ENCODE data around the gene VSIG4.
A peak's percentile ranks its signal among the peaks of the same experiment; 100 is the strongest.

The VSIG4 gene

GRCh38 chrX:66007851-66008250, 32.0 kb downstream of the VSIG4 start:
- H3K36me3 Mint-ChIP-seq (ENCODE audit: low read depth), result peaks cover 4% of the 10 kb centered on the region
- H3K27me3 Mint-ChIP-seq (ENCODE audit: low read depth), result no peaks in the 10 kb centered on the region
- no peak overlapping the region for H3K27ac Mint-ChIP-seq
- no peak overlapping the region for H3K4me3 Mint-ChIP-seq
- H3K9me3 Mint-ChIP-seq, result no peaks in the 10 kb centered on the region
- H3K4me1 Mint-ChIP-seq (ENCODE audit: low read depth), result peaks cover 52% of the 10 kb centered on the region

GRCh38 chrX:66005830-66006449, 33.9 kb downstream of the VSIG4 start:
- Mint-ChIP-seq H3K9me3 (no peaks in the 10 kb centered on the region), H3K4me3 (peak overlapping the region; percentile 56), H3K27me3 (ENCODE audit: low read depth) (no peaks in the 10 kb centered on the region), H3K36me3 (ENCODE audit: low read depth) (peaks cover 8% of the 10 kb centered on the region), H3K27ac (peak overlapping the region; percentile 82), H3K4me1 (ENCODE audit: low read depth) (peaks cover 47% of the 10 kb centered on the region)

GRCh38 chrX:66004928-66005829, 34.7 kb downstream of the VSIG4 start:
- peak overlapping the region; percentile 56 for H3K4me3 Mint-ChIP-seq
- H3K4me1 Mint-ChIP-seq (ENCODE audit: low read depth), result peaks cover 43% of the 10 kb centered on the region

GRCh38 chrX:66002824-66003680, 36.8 kb downstream of the VSIG4 start:
- H3K9me3 Mint-ChIP-seq, result no peaks in the 10 kb centered on the region
- no peak overlapping the region for H3K27ac Mint-ChIP-seq
- no peaks in the 10 kb centered on the region for H3K27me3 Mint-ChIP-seq (ENCODE audit: low read depth)
- H3K4me1 Mint-ChIP-seq (ENCODE audit: low read depth), result peaks cover 53% of the 10 kb centered on the region
- H3K36me3 Mint-ChIP-seq (ENCODE audit: low read depth), result peaks cover 8% of the 10 kb centered on the region
- no peak overlapping the region for H3K4me3 Mint-ChIP-seq

More at GRCh38 chrX:66004928-66005829, 34.7 kb downstream of the VSIG4 start:
- Mint-ChIP-seq H3K27me3 (ENCODE audit: low read depth) (no peaks in the 10 kb centered on the region), H3K9me3 (no peaks in the 10 kb centered on the region), H3K36me3 (ENCODE audit: low read depth) (peaks cover 9% of the 10 kb centered on the region), H3K27ac (peak overlapping the region; percentile 82)

GRCh38 chrX:66001596-66001995, 38.3 kb downstream of the VSIG4 start:
- H3K27me3 Mint-ChIP-seq (ENCODE audit: low read depth), result no peaks in the 10 kb centered on the region
- peaks cover 49% of the 10 kb centered on the region for H3K4me1 Mint-ChIP-seq (ENCODE audit: low read depth)
- H3K27ac Mint-ChIP-seq, result no peak overlapping the region
- H3K9me3 Mint-ChIP-seq, result no peaks in the 10 kb centered on the region
- H3K4me3 Mint-ChIP-seq, result no peak overlapping the region
- peaks cover 8% of the 10 kb centered on the region for H3K36me3 Mint-ChIP-seq (ENCODE audit: low read depth)

- Mint-ChIP-seq H3K4me1 (ENCODE audit: low read depth) (peaks cover 43% of the 10 kb centered on the region), H3K36me3 (ENCODE audit: low read depth) (peaks cover 8% of the 10 kb centered on the region), H3K27me3 (ENCODE audit: low read depth) (no peaks in the 10 kb centered on the region), H3K9me3 (no peaks in the 10 kb centered on the region), H3K4me3 (no peak overlapping the region), H3K27ac (no peak overlapping the region)
Observed at GRCh38 chrX:66000628-66001272, 39.1 kb downstream of the VSIG4 start.

- Mint-ChIP-seq H3K4me1 (ENCODE audit: low read depth) (peaks cover 37% of the 10 kb centered on the region), H3K9me3 (no peaks in the 10 kb centered on the region), H3K4me3 (no peak overlapping the region), H3K27me3 (ENCODE audit: low read depth) (no peaks in the 10 kb centered on the region), H3K36me3 (ENCODE audit: low read depth) (peaks cover 8% of the 10 kb centered on the region), H3K27ac (no peak overlapping the region)
Observed at GRCh38 chrX:66000178-66000577, 39.7 kb downstream of the VSIG4 start.

- Mint-ChIP-seq H3K27ac (no peak overlapping the region), H3K4me1 (ENCODE audit: low read depth) (peaks cover 32% of the 10 kb centered on the region), H3K4me3 (no peak overlapping the region), H3K36me3 (ENCODE audit: low read depth) (peaks cover 8% of the 10 kb centered on the region), H3K9me3 (no peaks in the 10 kb centered on the region), H3K27me3 (ENCODE audit: low read depth) (no peaks in the 10 kb centered on the region)
Observed at GRCh38 chrX:65999563-66000148, 40.2 kb downstream of the VSIG4 start.

- H3K4me3 Mint-ChIP-seq, result no peak overlapping the region
- H3K9me3 Mint-ChIP-seq, result no peaks in the 10 kb centered on the region
- H3K36me3 Mint-ChIP-seq (ENCODE audit: low read depth), result peaks cover 8% of the 10 kb centered on the region
- H3K4me1 Mint-ChIP-seq (ENCODE audit: low read depth), result peaks cover 31% of the 10 kb centered on the region
- H3K27me3 Mint-ChIP-seq (ENCODE audit: low read depth), result no peaks in the 10 kb centered on the region
- no peak overlapping the region for H3K27ac Mint-ChIP-seq
Observed at GRCh38 chrX:65999029-65999562, 40.8 kb downstream of the VSIG4 start.

- Mint-ChIP-seq H3K36me3 (ENCODE audit: low read depth) (peaks cover 9% of the 10 kb centered on the region), H3K4me3 (no peak overlapping the region), H3K27ac (no peak overlapping the region), H3K4me1 (ENCODE audit: low read depth) (peaks cover 30% of the 10 kb centered on the region), H3K9me3 (peaks cover 3% of the 10 kb centered on the region), H3K27me3 (ENCODE audit: low read depth) (no peaks in the 10 kb centered on the region)
Observed at GRCh38 chrX:65997978-65998717, 41.7 kb downstream of the VSIG4 start.

GRCh38 chrX:65994519-65995506, 45.1 kb downstream of the VSIG4 start:
- Mint-ChIP-seq H3K9me3 (peaks cover 12% of the 10 kb centered on the region), H3K36me3 (ENCODE audit: low read depth) (peaks cover 4% of the 10 kb centered on the region), H3K4me1 (ENCODE audit: low read depth) (peaks cover 15% of the 10 kb centered on the region), H3K27me3 (ENCODE audit: low read depth) (no peaks in the 10 kb centered on the region), H3K27ac (no peak overlapping the region), H3K4me3 (no peak overlapping the region)

GRCh38 chrX:65993915-65994460, 45.9 kb downstream of the VSIG4 start:
- H3K27me3 Mint-ChIP-seq (ENCODE audit: low read depth), result no peaks in the 10 kb centered on the region
- peaks cover 13% of the 10 kb centered on the region for H3K4me1 Mint-ChIP-seq (ENCODE audit: low read depth)
- peaks cover 4% of the 10 kb centered on the region for H3K36me3 Mint-ChIP-seq (ENCODE audit: low read depth)
- H3K4me3 Mint-ChIP-seq, result no peak overlapping the region
- no peak overlapping the region for H3K27ac Mint-ChIP-seq
- peaks cover 12% of the 10 kb centered on the region for H3K9me3 Mint-ChIP-seq
